ENCODE results near the gene DGKB. TPM values are rescaled to one million over a fixed set of nuclear protein-coding genes. Genes with fewer than 3 reads are reported as not detected.

Gene DGKB
- total RNA-seq, 1 experiment from 2014 or later: 0.48 TPM

DNA sequence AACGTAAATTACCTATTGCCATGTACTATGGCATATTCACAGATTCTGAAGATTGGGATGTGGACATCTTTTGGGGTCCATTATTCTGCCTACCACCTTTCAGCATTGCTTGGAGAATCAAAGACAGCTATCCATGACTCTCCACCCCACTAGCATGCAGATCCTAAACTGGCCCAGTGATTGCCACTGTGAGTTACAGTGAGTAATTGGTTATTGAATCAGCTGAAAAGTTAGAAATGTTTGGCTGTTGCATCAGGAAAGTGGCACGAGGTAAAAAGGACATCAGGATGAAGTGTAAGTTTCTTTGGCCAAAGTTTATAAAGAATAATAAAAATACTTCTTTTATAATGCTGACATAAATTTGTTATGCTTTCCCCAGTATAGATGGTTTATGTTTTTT, 764.9 kb downstream of the DGKB start:
- no peak for TF ChIP-seq EZH2 (IDR thresholded peaks at IDR 0.05; ENCODE audit: low read depth)
- TF ChIP-seq, protein P1, sequence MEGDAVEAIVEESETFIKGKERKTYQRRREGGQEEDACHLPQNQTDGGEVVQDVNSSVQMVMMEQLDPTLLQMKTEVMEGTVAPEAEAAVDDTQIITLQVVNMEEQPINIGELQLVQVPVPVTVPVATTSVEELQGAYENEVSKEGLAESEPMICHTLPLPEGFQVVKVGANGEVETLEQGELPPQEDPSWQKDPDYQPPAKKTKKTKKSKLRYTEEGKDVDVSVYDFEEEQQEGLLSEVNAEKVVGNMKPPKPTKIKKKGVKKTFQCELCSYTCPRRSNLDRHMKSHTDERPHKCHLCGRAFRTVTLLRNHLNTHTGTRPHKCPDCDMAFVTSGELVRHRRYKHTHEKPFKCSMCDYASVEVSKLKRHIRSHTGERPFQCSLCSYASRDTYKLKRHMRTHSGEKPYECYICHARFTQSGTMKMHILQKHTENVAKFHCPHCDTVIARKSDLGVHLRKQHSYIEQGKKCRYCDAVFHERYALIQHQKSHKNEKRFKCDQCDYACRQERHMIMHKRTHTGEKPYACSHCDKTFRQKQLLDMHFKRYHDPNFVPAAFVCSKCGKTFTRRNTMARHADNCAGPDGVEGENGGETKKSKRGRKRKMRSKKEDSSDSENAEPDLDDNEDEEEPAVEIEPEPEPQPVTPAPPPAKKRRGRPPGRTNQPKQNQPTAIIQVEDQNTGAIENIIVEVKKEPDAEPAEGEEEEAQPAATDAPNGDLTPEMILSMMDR (conservative IDR thresholded peaks at IDR 0.05): no peak
- Histone ChIP-seq H3K9me3 (ENCODE audit: insufficient read depth, low read depth) (no peaks in the 10 kb centered on the region), H3K79me2 (ENCODE audit: low read depth) (no peaks in the 10 kb centered on the region), H3K4me2 (no peak overlapping the region), H3K4me1 (replicated peaks; ENCODE audit: insufficient read depth) (no peaks in the 10 kb centered on the region), H3K36me3 (ENCODE audit: low read depth) (no peaks in the 10 kb centered on the region), H3K9me2 (ENCODE audit: insufficient read depth) (no peaks in the 10 kb centered on the region), H3F3A (ENCODE audit: insufficient read depth, low read depth) (no peaks in the 10 kb centered on the region), H3K4me3 (no peak overlapping the region), H2AFZ (no peak overlapping the region; the same call in 1 of the 2 replicates), H3K27ac (no peak overlapping the region), H4K20me1 (ENCODE audit: insufficient read depth) (no peaks in the 10 kb centered on the region), H3K27me3 (ENCODE audit: insufficient read depth, low read depth) (no peaks in the 10 kb centered on the region)
- intact Hi-C loops (cut with micrococcal nuclease; ENCODE audit: unreplicated experiment): no loop called here
- no peak for DNase-seq
- no TSS peak for BruUV-seq (replicated peaks)
- ChIA-PET POLR2A (ENCODE audit: unreplicated experiment) (no interaction called here), CTCF (no interaction called here)

DNA sequence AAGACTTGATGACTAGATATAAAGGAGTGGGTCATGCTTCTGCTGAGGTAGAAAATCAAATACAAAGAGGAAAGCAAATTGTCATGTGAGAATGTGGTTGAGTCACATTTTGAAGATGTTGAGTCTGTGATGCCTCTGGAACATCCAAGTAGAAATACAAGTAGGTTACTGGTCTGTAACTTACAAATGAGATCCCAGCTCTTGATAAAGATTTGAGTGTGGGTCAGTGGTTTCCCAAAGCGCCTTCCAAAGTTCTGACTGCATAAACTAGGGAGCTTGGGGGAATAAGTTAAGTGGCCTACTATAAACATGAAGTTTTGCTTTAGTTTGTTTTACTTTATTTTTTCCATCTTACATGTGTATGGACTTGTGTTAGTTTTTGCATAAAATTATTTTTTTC, 768.8 kb downstream of the DGKB start:
- Histone ChIP-seq H3K36me3 (ENCODE audit: low read depth) (no peaks in the 10 kb centered on the region), H4K20me1 (ENCODE audit: insufficient read depth) (no peaks in the 10 kb centered on the region), H3K79me2 (ENCODE audit: low read depth) (no peaks in the 10 kb centered on the region), H3K4me2 (no peak overlapping the region), H3K9me2 (ENCODE audit: insufficient read depth) (no peaks in the 10 kb centered on the region), H3K9me3 (ENCODE audit: insufficient read depth, low read depth) (no peaks in the 10 kb centered on the region), H3F3A (ENCODE audit: insufficient read depth, low read depth) (no peaks in the 10 kb centered on the region), H3K27me3 (ENCODE audit: insufficient read depth, low read depth) (no peaks in the 10 kb centered on the region), H3K4me1 (replicated peaks; ENCODE audit: insufficient read depth) (no peaks in the 10 kb centered on the region), H3K4me3 (no peak overlapping the region), H3K27ac (no peak overlapping the region), H2AFZ (no peak overlapping the region)
- intact Hi-C loops (cut with micrococcal nuclease; ENCODE audit: unreplicated experiment): no loop called here
- DNase-seq: no peak
- POLR2A ChIA-PET (ENCODE audit: unreplicated experiment): interaction anchor here (0.6 kb wide), 1 partner anchor 12 kb away, joined by 6 read pairs; no protein-coding TSS in a partner anchor
- CTCF ChIA-PET: no interaction called here
- no peak for TF ChIP-seq EZH2 (IDR thresholded peaks at IDR 0.05; ENCODE audit: low read depth)
- TF ChIP-seq, protein P1 (conservative IDR thresholded peaks at IDR 0.05): no peak
- BruUV-seq (replicated peaks): no TSS peak

DNA sequence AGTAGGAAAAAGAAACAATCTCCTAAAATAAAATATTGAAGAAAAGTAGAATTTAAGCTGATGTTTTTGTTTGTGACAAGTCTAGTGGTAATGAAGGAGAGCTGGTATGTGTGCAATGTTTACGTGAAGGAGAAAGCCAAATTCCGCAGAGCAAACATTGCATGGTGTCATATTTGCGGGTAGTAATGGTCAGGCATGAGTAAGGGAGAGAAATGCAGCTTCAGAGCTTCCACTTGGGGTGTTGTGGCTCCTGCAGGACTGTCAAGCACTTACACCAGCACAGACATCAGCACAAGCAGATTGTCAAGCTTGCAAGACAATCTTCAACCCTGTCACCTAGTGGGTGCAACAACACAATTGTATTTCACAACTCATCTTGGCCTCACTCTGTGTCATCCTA, 776.6 kb downstream of the DGKB start:
- intact Hi-C loops (cut with micrococcal nuclease; ENCODE audit: unreplicated experiment): no loop called here
- Histone ChIP-seq H3K27me3 (ENCODE audit: insufficient read depth, low read depth) (no peaks in the 10 kb centered on the region), H3K4me2 (no peak overlapping the region), H3K4me1 (replicated peaks; ENCODE audit: insufficient read depth) (no peaks in the 10 kb centered on the region), H3K79me2 (ENCODE audit: low read depth) (no peaks in the 10 kb centered on the region), H3K9me3 (ENCODE audit: insufficient read depth, low read depth) (no peaks in the 10 kb centered on the region), H3K4me3 (no peak overlapping the region), H3K27ac (no peak overlapping the region), H2AFZ (no peak overlapping the region), H3F3A (ENCODE audit: insufficient read depth, low read depth) (no peaks in the 10 kb centered on the region), H4K20me1 (ENCODE audit: insufficient read depth) (no peaks in the 10 kb centered on the region), H3K9me2 (ENCODE audit: insufficient read depth) (no peaks in the 10 kb centered on the region), H3K36me3 (ENCODE audit: low read depth) (no peaks in the 10 kb centered on the region)
- no peak for DNase-seq
- POLR2A ChIA-PET (ENCODE audit: unreplicated experiment): interaction anchor here (0.7 kb wide), 1 partner anchor 14 kb away, joined by 6 read pairs; no protein-coding TSS in a partner anchor
- no TSS peak for BruUV-seq (replicated peaks)
- TF ChIP-seq, protein P1 (conservative IDR thresholded peaks at IDR 0.05): no peak
- TF ChIP-seq EZH2 (IDR thresholded peaks at IDR 0.05; ENCODE audit: low read depth): no peak
- CTCF ChIA-PET: no interaction called here

Measured in PC-9 (cell line).